T1000 (cell line): ENCODE measurements around the gene TMEM220.
"Not testable (repeated sequence)": the region's sequence is repeated elsewhere in the genome, so short reads cannot be mapped to it uniquely, and the experiment has no call there.

ENCODE experiments used
- DNase-seq: peaks from one replicate; lab custom pipeline; 2025; ENCODE audit warnings: mixed read lengths; lab: John Stamatoyannopoulos, UW

The TMEM220 gene

GRCh38 chr17:10728331-10728892 lies 1.4 kb downstream of the TMEM220 start:
- DNase-seq, result no peak

GRCh38 chr17:10727192-10727591 lies 2.6 kb downstream of the TMEM220 start:
- no peak for DNase-seq

- no peak for DNase-seq
These were observed 3.6 kb downstream of the TMEM220 start for GRCh38 chr17:10726196-10726595.

GRCh38 chr17:10725262-10725661 lies 4.6 kb downstream of the TMEM220 start:
- no peak for DNase-seq

GRCh38 chr17:10724546-10725195 lies 5.2 kb downstream of the TMEM220 start:
- no peak for DNase-seq

GRCh38 chr17:10718547-10718946 lies 11.3 kb downstream of the TMEM220 start:
- no peak for DNase-seq

- no peak for DNase-seq
These were observed 13.6 kb downstream of the TMEM220 start for GRCh38 chr17:10716218-10716617.

- DNase-seq, result no peak
These were observed 16.5 kb downstream of the TMEM220 start for GRCh38 chr17:10713318-10713717.

GRCh38 chr17:10705727-10706126 lies 24.1 kb downstream of the TMEM220 start:
- DNase-seq, result no peak

GRCh38 chr17:10702574-10702973 lies 27.2 kb downstream of the TMEM220 start:
- no peak for DNase-seq

- no peak for DNase-seq
These were observed 30.0 kb downstream of the TMEM220 start for GRCh38 chr17:10699856-10700255.

GRCh38 chr17:10698096-10698818 lies 31.6 kb downstream of the TMEM220 start:
- DNase-seq, result no peak

GRCh38 chr17:10697092-10698081 lies 32.4 kb downstream of the TMEM220 start, which contains the start of the genes ADPRM and SCO1:
TSS of gene ADPRM (plus strand) at chr17:10697594. CDS start at chr17:10704927, 7,333 bp downstream.
TSS of gene SCO1 (minus strand) at chr17:10697533. CDS start at chr17:10697507, 26 bp downstream.
- peak; percentile 86 for DNase-seq

GRCh38 chr17:10695875-10696407 lies 33.9 kb downstream of the TMEM220 start:
- DNase-seq, result not testable (repeated sequence)

- no peak for DNase-seq
These were observed 42.3 kb downstream of the TMEM220 start for GRCh38 chr17:10687499-10687898.

GRCh38 chr17:10683853-10684252 lies 46.0 kb downstream of the TMEM220 start:
- DNase-seq, result no peak

GRCh38 chr17:10681866-10682446 lies 47.9 kb downstream of the TMEM220 start:
- no peak for DNase-seq

GRCh38 chr17:10674704-10675103 lies 55.1 kb downstream of the TMEM220 start:
- DNase-seq, result no peak

GRCh38 chr17:10673312-10673711 lies 56.5 kb downstream of the TMEM220 start:
- DNase-seq, result no peak

- no peak for DNase-seq
These were observed 61.0 kb downstream of the TMEM220 start for GRCh38 chr17:10668775-10669174.

- no peak for DNase-seq
These were observed 62.9 kb downstream of the TMEM220 start for GRCh38 chr17:10666906-10667305.
